Activated T-cell treated with anti-CD3 and anti-CD28 coated beads, Interleukin-2, amount 50 U/mL, for 72 hours (primary cell): Measurements from ENCODE around the gene GNAT3. TPM values are rescaled to one million over a fixed set of nuclear protein-coding genes. Genes with fewer than 3 reads are reported as not detected.

Experiments
- ATAC-seq, 2 donors: fragments of 150-1000 bp; cut with Tn5 transposase; replicated peaks in 1 of 2; 2 replicates each; pipeline ENCODE4 v1.10.0; 2021; ENCODE audit warnings: moderate library complexity in 2 of 2, mild to moderate bottlenecking in 1 of 2
- DNase-seq, 2 donors: peaks; one replicate each; pipeline ENCODE4 v3.0.0; 2021 to 2022; ENCODE audit warnings: mixed read lengths in 1 of 2
- H3K27ac Mint-ChIP-seq: one replicate; pipeline ENCODE4 v1.8.0; 2022; ENCODE audit warnings: mild to moderate bottlenecking, moderate library complexity, mixed read lengths
- H3K27me3 Mint-ChIP-seq: one replicate; pipeline ENCODE4 v1.8.0; 2022; ENCODE audit warnings: low read depth, mixed read lengths
- H3K36me3 Mint-ChIP-seq, 2 donors: one replicate each; pipeline ENCODE4 v1.8.0; 2022; ENCODE audit warnings: mixed read lengths in 2 of 2, mild to moderate bottlenecking in 1 of 2; ENCODE audit not compliant: insufficient read depth in 2 of 2
- H3K4me1 Mint-ChIP-seq: one replicate; pipeline ENCODE4 v1.8.0; 2022; ENCODE audit warnings: low read depth, mixed read lengths
- H3K4me3 Mint-ChIP-seq, 2 donors: one replicate each; pipeline ENCODE4 v1.8.0; 2022; ENCODE audit warnings: mild to moderate bottlenecking in 2 of 2, mixed read lengths in 2 of 2, moderate library complexity in 2 of 2
- H3K9me3 Mint-ChIP-seq, 2 donors: one replicate each; pipeline ENCODE4 v1.8.0; 2022; ENCODE audit warnings: mixed read lengths in 2 of 2
- total RNA-seq, 2 donors: library from RNA; stranded (reverse); gene quantifications; one replicate each; pipeline ENCODE4 v1.2.3, GENCODE V29; 2022

GNAT3 gene
- total RNA-seq, 2 donors from 2014 or later, result not detected

DNA sequence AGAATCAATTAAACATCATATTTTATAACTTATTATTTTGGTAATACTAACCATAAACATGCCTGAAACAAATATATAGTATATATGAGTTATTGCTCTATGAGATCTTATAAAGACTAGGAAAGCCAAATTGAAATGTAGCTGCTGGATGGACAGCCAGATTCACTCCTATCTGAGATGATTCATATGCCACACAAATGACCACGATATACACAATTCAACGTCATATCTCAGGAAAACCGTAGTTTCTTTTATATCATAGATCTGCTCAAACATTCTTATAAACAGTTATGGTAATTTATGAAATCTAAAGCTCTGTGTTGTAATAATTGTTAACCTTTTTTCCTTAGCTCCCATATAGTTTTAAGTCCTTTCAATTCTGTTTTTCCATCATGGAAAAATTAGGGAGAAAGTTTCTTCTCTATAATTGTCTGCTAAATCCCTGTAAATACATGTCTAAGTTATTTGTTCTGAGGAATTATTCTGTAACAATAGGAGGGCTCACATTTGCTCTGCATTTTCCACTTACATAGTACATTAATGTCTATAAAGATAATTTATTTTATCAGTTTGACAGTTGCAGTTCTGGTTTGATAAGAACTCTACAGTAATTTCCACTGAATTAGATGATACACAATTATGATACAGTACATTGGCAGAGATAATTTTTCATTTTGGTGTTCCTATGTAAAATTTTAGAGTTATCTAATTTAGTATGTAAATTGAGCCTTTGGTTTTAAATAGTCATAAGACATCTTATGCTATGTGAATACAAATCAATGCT is 42.7 kb downstream of the GNAT3 start:
- no peak overlapping the region for H3K27ac Mint-ChIP-seq
- H3K4me1 Mint-ChIP-seq, result no peaks in the 10 kb centered on the region
- H3K27me3 Mint-ChIP-seq, result no peaks in the 10 kb centered on the region
- no peaks in the 10 kb centered on the region for H3K36me3 Mint-ChIP-seq
- no peak overlapping the region for H3K4me3 Mint-ChIP-seq
- no peak for DNase-seq
- no peaks in the 10 kb centered on the region for H3K9me3 Mint-ChIP-seq
- ATAC-seq, result no peak

DNA sequence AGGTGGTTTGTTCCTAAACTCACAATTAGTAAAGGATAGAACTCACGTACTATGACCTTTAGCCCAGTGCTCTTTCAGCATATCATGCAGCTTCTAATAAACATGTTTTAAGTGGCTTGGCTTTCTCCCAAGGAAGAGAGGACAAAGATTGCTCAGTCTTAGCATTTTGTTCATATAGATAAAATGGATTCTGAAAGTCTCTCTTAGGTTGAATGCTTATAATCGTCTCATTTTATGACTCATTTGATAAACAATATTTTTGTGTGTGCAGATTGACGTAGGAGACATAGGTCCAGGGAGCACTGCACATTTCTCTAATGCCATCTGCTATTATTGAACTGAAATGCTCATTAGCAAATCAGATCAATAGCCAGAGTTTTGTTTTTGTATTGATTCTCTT is 44.8 kb downstream of the GNAT3 start:
- Mint-ChIP-seq H3K27ac (no peak overlapping the region), H3K9me3 (no peaks in the 10 kb centered on the region), H3K27me3 (no peaks in the 10 kb centered on the region), H3K4me3 (no peak overlapping the region), H3K4me1 (no peaks in the 10 kb centered on the region), H3K36me3 (no peaks in the 10 kb centered on the region)
- DNase-seq (no peak), ATAC-seq (no peak)

DNA sequence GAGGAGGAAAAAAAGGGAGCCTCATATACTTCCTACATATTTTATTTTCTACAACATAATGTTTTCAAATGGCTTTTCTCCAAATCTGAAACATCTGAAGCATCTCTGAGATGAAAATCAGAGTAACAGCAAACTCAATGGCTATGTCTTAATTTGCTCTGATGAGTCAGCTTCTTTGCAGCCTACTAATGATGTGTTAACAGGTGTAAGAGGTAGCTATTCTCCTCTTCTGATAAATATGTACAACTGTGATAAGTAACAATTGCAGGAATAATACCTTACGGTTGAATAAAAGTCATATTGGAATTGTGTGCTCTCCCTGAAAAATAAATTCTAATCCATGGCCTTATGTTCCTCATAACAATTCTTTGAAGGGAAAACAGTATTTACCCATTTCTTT is 45.2 kb downstream of the GNAT3 start:
- H3K9me3 Mint-ChIP-seq, result no peaks in the 10 kb centered on the region
- H3K4me1 Mint-ChIP-seq, result no peaks in the 10 kb centered on the region
- DNase-seq (no peak), ATAC-seq (no peak)
- H3K36me3 Mint-ChIP-seq, result no peaks in the 10 kb centered on the region
- H3K4me3 Mint-ChIP-seq, result no peak overlapping the region
- no peaks in the 10 kb centered on the region for H3K27me3 Mint-ChIP-seq
- H3K27ac Mint-ChIP-seq, result no peak overlapping the region

DNA sequence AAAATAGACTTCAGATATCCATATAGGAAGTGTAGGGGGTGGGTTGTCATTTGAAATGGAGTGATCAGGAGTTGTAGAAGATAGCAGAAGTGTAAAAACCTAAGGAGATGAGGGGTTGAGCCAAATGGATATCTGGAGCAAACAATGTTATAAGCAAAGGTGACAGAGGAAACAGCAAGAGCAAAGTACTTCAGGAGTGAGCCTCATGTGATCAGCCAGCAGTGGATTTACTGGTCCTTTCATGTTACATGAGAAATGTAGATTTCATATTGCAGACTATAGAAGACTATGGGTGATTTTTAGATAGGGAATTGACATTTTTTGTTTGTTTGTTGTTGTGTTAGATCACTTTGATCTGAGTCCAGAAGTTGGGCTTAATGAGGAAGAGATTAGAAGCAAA is 47.7 kb downstream of the GNAT3 start:
- Mint-ChIP-seq H3K4me3 (no peak overlapping the region), H3K36me3 (no peaks in the 10 kb centered on the region), H3K4me1 (no peaks in the 10 kb centered on the region), H3K27ac (no peak overlapping the region), H3K27me3 (no peaks in the 10 kb centered on the region), H3K9me3 (no peaks in the 10 kb centered on the region)
- ATAC-seq (no peak), DNase-seq (no peak)

DNA sequence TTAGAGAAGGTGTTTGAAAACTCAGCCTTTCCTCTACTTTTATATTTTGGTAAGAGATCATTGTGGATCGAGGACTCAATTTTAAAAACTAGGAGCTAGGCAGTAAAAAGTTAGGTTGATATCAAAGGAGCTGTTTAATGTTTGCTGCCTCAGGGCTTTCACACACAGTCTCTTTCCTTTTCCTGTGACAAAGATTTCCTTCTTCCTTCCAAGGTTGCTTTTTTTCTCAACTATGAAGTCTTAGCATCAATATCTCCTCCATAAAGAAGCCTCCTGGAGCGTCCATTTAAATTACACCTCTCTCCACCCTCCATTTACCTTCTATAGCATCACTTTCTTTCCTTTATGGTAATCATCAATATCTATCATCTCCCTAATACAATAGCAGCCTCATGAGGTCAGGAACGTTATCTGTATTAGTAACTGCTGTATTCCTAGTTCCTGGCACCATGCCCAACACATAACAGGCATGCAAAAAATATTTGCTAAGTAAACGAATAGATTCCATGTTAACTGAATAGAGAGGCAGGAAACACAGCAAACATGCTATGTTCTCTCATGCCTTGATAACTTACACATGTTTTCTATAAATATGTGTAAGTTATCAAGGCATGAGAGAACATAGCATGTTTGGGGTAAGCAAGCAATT is 48.5 kb downstream of the GNAT3 start:
- H3K27me3 Mint-ChIP-seq, result peaks cover 1% of the 10 kb centered on the region
- H3K36me3 Mint-ChIP-seq, result no peaks in the 10 kb centered on the region
- ATAC-seq, result no peak
- H3K4me3 Mint-ChIP-seq, result no peak overlapping the region
- H3K27ac Mint-ChIP-seq, result no peak overlapping the region
- no peaks in the 10 kb centered on the region for H3K9me3 Mint-ChIP-seq
- no peaks in the 10 kb centered on the region for H3K4me1 Mint-ChIP-seq
- no peak for DNase-seq

DNA sequence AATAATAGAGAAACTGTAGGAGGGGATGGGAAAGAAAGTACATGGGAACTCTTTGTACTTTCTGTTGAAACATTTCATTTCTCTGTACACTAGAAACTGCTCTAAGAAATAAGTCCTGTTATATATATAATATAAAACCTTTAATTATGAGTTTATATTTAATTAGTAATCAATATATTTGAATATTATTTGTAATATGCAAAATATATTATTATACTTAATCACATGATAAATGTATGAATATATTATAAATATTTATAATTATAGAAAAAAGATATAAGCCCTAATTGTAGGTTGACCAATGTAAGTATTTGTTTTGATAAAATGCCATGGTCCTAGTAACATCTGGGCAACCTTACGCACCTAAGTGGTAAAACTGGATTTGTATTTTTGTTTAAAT is 51.0 kb downstream of the GNAT3 start:
- no peak overlapping the region for H3K27ac Mint-ChIP-seq
- ATAC-seq (no peak), DNase-seq (no peak)
- no peak overlapping the region for H3K4me3 Mint-ChIP-seq
- no peaks in the 10 kb centered on the region for H3K9me3 Mint-ChIP-seq
- no peaks in the 10 kb centered on the region for H3K36me3 Mint-ChIP-seq
- H3K27me3 Mint-ChIP-seq, result peaks cover 4% of the 10 kb centered on the region
- no peaks in the 10 kb centered on the region for H3K4me1 Mint-ChIP-seq

DNA sequence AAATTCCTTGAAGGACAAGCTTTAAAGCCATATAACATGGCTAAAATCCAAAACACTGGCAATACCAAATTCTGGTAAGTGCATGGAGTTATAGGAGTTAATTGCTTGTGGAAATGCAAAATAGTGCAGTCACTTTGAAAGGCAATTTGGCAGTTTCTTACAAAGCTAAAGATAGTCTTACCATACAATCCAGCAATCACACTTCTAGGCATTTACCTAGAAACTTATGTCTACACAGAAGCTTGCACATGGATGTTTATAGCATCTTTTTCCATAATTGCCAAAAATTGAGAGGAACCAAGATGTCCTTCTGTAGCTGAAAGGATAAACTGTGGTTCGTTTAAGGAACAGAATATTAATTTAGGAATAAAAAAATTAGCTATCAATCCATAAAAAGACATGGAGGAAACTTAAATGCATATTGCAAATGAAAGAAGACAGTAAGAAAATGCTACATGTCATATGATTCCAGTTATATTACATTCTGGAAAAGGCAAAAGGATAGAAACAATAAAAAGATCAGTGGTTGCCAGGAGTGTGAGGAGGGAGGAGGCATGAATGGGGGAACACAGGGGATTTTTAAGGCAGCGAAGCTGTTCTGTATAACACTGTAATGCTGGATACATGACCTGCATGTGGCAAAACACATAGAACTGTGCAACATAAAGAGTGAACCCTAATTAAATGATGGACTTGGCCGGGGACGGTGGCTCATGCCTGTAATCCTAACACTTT is 51.9 kb downstream of the GNAT3 start:
- H3K27ac Mint-ChIP-seq, result no peak overlapping the region
- H3K4me1 Mint-ChIP-seq, result no peaks in the 10 kb centered on the region
- H3K36me3 Mint-ChIP-seq, result no peaks in the 10 kb centered on the region
- ATAC-seq (no peak), DNase-seq (no peak)
- H3K9me3 Mint-ChIP-seq, result no peaks in the 10 kb centered on the region
- H3K4me3 Mint-ChIP-seq, result no peak overlapping the region
- H3K27me3 Mint-ChIP-seq, result peaks cover 4% of the 10 kb centered on the region

DNA sequence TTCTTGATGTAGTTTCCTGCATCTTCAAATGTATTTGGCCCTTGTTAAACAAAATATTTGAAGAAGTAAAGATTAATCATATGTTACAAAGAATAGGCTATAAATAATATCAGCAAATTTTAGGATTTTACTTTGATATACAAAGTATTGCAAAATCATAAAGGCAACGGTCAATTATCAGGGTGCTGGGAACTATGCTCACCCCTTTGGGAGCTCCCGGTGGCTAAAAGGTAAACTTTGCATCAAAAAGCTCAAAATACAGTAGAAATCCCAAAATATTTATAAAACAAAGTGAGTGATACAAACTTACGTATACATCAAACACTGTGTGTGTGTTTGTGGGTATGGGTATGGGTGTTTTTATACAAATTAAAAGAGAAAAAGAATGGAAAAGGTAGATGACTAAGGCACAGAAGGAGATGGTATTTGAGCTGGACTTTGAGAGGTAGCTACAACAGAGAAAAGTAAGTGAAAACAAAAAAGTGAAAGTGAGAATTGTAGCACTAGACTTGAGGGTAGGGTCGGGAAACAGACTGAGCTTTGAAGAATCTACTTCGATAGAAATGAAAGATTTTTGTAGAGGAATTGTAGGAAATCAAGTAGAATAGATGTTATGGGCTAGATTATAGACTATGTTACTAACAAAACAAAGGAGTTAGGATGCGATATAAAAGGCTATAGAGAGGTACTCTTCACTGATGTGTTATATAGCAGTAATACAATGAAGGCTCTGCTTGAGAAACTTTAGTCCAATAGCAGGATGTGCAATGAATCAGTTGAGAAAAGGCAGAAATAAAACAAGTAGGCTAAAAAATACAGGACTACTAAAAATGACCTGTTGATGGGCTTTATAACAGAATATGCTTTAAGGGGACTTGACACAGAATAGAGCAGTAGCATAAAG is 52.8 kb downstream of the GNAT3 start:
- Mint-ChIP-seq H3K4me3 (no peak overlapping the region), H3K27me3 (peaks cover 4% of the 10 kb centered on the region), H3K27ac (no peak overlapping the region), H3K9me3 (no peaks in the 10 kb centered on the region), H3K4me1 (no peaks in the 10 kb centered on the region), H3K36me3 (no peaks in the 10 kb centered on the region)
- no peak for DNase-seq
- no peak for ATAC-seq

DNA sequence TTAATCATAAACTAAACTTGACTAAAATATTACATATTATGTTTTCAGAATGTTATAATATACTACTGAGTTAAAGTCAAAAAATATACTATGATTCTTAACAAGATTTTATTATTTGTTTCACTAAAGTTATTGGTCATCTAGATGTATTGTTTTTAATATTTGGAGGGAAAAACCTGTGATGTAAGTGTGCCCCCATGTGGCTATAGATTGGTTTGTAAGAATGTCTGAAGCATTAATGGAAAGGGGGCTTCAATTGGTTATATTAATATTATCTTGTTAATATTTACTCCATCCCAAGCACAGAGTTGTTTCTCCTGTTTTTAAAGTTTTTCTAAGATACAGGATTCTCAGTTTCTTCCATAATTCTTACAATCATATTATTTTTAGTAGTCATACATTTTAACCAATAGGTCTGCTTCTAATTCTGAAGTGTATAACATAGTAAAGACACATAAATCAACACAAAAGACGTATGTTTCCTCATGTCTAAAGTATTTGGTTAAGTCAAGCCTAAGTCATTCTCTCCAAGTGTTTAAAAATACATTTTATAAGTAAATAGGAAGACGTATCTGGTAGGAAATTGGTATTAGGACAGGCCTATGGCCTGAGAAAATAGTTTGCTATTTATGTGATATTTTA is 58.0 kb downstream of the GNAT3 start:
- Mint-ChIP-seq H3K9me3 (no peaks in the 10 kb centered on the region), H3K27ac (no peak overlapping the region), H3K4me1 (no peaks in the 10 kb centered on the region), H3K27me3 (peaks cover 14% of the 10 kb centered on the region), H3K36me3 (no peaks in the 10 kb centered on the region), H3K4me3 (no peak overlapping the region)
- no peak for DNase-seq
- ATAC-seq, result no peak

DNA sequence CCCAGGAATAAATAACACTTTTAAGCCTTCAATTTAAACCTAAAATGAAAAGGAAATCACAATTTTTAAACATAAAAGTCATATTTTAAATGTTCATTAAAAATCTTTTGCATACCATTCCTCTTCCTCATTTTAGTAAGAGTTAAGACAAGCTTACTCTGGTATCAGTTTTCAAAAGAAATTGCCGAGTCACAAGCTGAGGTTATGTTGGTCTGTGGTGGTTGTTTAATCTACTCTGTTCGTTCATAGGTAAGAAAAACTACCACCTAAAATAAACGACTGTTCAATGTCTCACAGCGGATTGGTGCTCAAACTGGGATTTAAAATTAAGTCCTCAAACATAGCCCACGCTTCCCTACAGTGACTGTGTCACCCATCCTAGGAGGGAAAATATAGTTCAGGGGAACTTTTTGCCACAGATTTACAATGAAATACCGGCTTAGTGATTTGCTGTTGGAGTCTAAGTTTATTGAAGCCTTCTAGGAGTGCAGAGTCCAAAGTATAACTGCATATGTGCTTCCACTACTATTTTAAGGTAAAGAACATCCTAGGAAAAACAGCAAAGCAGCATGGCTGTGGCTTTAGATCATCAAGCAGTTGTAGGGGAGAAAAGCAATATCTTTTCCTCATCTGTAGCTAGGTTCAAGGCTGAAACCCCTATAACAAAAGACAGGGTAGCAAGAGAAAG is 61.1 kb downstream of the GNAT3 start:
- H3K27ac Mint-ChIP-seq, result no peak overlapping the region
- H3K4me3 Mint-ChIP-seq, result no peak overlapping the region
- no peak for DNase-seq
- H3K4me1 Mint-ChIP-seq, result no peaks in the 10 kb centered on the region
- ATAC-seq, result no peak
- peaks cover 9% of the 10 kb centered on the region for H3K27me3 Mint-ChIP-seq
- H3K9me3 Mint-ChIP-seq, result no peaks in the 10 kb centered on the region
- no peaks in the 10 kb centered on the region for H3K36me3 Mint-ChIP-seq

DNA sequence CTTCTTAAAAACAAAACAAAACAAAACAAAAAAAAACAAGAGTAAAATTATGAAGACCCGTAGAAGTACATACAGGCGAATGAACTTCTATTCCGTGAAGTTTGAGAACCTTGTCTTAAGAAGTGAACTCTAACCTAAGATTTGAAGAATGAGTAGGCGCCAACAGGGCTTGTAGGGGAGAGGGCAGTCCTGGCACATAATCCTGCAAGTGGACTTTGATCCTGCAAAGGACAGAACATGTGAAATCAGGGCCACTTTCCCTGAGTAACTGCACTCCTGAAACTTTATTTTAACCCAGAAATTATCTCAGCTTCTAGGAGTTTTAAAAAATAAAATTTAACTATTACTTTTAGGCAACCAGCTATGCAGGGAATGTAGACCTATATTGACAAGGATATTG is 62.0 kb downstream of the GNAT3 start:
- H3K36me3 Mint-ChIP-seq, result no peaks in the 10 kb centered on the region
- H3K4me3 Mint-ChIP-seq, result no peak overlapping the region
- H3K27ac Mint-ChIP-seq, result no peak overlapping the region
- no peaks in the 10 kb centered on the region for H3K4me1 Mint-ChIP-seq
- DNase-seq, result no peak
- H3K27me3 Mint-ChIP-seq, result peaks cover 10% of the 10 kb centered on the region
- ATAC-seq, result no peak
- H3K9me3 Mint-ChIP-seq, result no peaks in the 10 kb centered on the region

DNA sequence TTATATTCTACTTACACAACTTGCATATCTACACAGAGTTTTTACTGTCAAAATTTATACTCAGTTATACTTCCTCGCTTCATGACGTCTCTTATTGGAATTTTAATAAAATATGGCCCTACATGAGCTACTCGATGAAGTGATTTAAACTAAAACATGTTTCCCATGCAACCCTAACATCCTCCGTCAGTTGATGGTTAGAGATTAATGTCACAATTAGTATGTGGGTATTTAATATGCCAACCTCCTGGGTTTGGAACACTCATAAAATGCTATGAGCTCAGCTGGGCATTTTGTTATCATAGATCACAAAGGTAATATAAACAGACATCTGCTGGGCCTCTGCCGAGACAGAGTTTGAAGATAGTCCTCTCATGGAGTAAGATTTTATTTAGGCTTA is 66.5 kb downstream of the GNAT3 start:
- peaks cover 24% of the 10 kb centered on the region for H3K27me3 Mint-ChIP-seq
- ATAC-seq, result no peak
- no peaks in the 10 kb centered on the region for H3K36me3 Mint-ChIP-seq
- H3K27ac Mint-ChIP-seq, result no peak overlapping the region
- DNase-seq, result no peak
- H3K4me3 Mint-ChIP-seq, result no peak overlapping the region
- H3K9me3 Mint-ChIP-seq, result peaks cover 0 to 2% of the 10 kb centered on the region in 2 donors
- H3K4me1 Mint-ChIP-seq, result no peaks in the 10 kb centered on the region
